AG04449 (cell line): ENCODE data around the gene RBM4B.

Source experiments
- CTCF ChIA-PET: fragments of 350-600 bp; formaldehyde crosslinking; extraction: SDS; loops from one replicate; lab custom pipeline; 2021; ENCODE audit warnings: antibody characterized with exemption; lab: Yijun Ruan, JAX
- POLR2A ChIA-PET: fragments of 400-600, 350-600 bp; formaldehyde crosslinking; extraction: SDS; loops from one replicate; lab custom pipeline; 2020; ENCODE audit warnings: antibody characterized with exemption, inconsistent platforms; lab: Yijun Ruan, JAX
- DNase-seq: peaks from one replicate; pipeline ENCODE4 v3.0.0-alpha.2; 2010; ENCODE audit warnings: low read depth, low spot score
- H3K4me3 ChIP-seq: 2 replicates; pipeline ENCODE4 v1.5.1; 2011; ENCODE audit warnings: low read depth, mild to moderate bottlenecking, control low read depth, low read length
- CTCF ChIP-seq: IDR thresholded peaks from one replicate; pipeline ENCODE4 v1.5.1; 2011; ENCODE audit warnings: mild to moderate bottlenecking, moderate library complexity, low read length, control low read depth, inconsistent platforms; ENCODE audit not compliant: insufficient read depth; ENCODE audit errors: missing control alignments

RBM4B gene

GRCh38 chr11:66629356-66629755, 48.3 kb downstream of the RBM4B start:
- CTCF ChIA-PET, result interaction anchor here (1.5 to 1.8 kb wide), 2 partner anchors 10 to 51 kb away, joined by 3 to 5 read pairs; no protein-coding TSS in a partner anchor
- DNase-seq, result no peak
- no peak overlapping the region for H3K4me3 ChIP-seq
- POLR2A ChIA-PET, result interaction anchor here (1.2 to 2.8 kb wide), 2 partner anchors 9 to 12 kb away, joined by 6 to 15 read pairs; partner anchors contain the start of genes RBM14 and RBM4
- no peak for TF ChIP-seq CTCF

GRCh38 chr11:66628061-66628603, 49.6 kb downstream of the RBM4B start:
- H3K4me3 ChIP-seq, result no peak overlapping the region
- TF ChIP-seq CTCF, result no peak
- DNase-seq, result no peak
- POLR2A ChIA-PET, result interaction anchor here (2.8 kb wide), 1 partner anchor 11 kb away, joined by 15 read pairs; the partner anchor contains the start of gene RBM14
- CTCF ChIA-PET, result interaction anchor here (1.2 to 1.8 kb wide), 2 partner anchors 10 to 50 kb away, joined by 5 read pairs; partner anchors contain the start of gene RBM4

GRCh38 chr11:66626926-66627325, 50.8 kb downstream of the RBM4B start:
- TF ChIP-seq CTCF, result no peak
- no peak overlapping the region for H3K4me3 ChIP-seq
- DNase-seq, result no peak
- ChIA-PET CTCF (interaction anchor here (0.9 kb wide), 1 partner anchor 11 kb away, joined by 3 read pairs; the partner anchor contains the start of gene RBM4), POLR2A (interaction anchor here (0.6 to 2.8 kb wide), 2 partner anchors 7 to 10 kb away, joined by 3 to 15 read pairs; partner anchors contain the start of gene RBM14)

- no peak for TF ChIP-seq CTCF
- ChIA-PET POLR2A (interaction anchor here (2.8 kb wide), 1 partner anchor 9 kb away, joined by 15 read pairs; the partner anchor contains the start of gene RBM14), CTCF (no interaction called here)
- no peak overlapping the region for H3K4me3 ChIP-seq
- DNase-seq, result no peak
Measured at GRCh38 chr11:66626382-66626781, 51.3 kb downstream of the RBM4B start.

GRCh38 chr11:66625752-66626149, 51.9 kb downstream of the RBM4B start:
- no peak for TF ChIP-seq CTCF
- ChIA-PET POLR2A (interaction anchor here (1.8 to 4.1 kb wide), 2 partner anchors 9 to 12 kb away, joined by 10 to 15 read pairs; partner anchors contain the start of genes RBM14 and RBM4), CTCF (no interaction called here)
- H3K4me3 ChIP-seq, result no peak overlapping the region
- DNase-seq, result no peak

GRCh38 chr11:66625041-66625751, 52.5 kb downstream of the RBM4B start:
- ChIA-PET CTCF (no interaction called here), POLR2A (interaction anchor here (1.0 to 4.1 kb wide), 3 partner anchors 9 to 32 kb away, joined by 3 to 15 read pairs (median 10); partner anchors contain the start of genes RBM14 and RBM4)
- DNase-seq, result no peak
- no peak for TF ChIP-seq CTCF
- no peak overlapping the region for H3K4me3 ChIP-seq
